Nephron progenitor cell (in vitro differentiated cells): ENCODE results near the gene CHAC1.
"Not testable (repeated sequence)": the region's sequence is repeated elsewhere in the genome, so short reads cannot be mapped to it uniquely, and the experiment has no call there.

Experiments used
- DNase-seq: peaks from one replicate; pipeline ENCODE4 v3.0.0; 2021
- H3K27ac Mint-ChIP-seq: 2 replicates; pipeline ENCODE4 v1.8.0; 2021; ENCODE audit warnings: mild to moderate bottlenecking, moderate library complexity, mixed read lengths
- H3K27me3 Mint-ChIP-seq: 2 replicates; pipeline ENCODE4 v1.8.0; 2021; ENCODE audit warnings: mild to moderate bottlenecking, low read depth, mixed read lengths; ENCODE audit not compliant: poor library complexity
- H3K36me3 Mint-ChIP-seq: 2 replicates; pipeline ENCODE4 v1.8.0; 2021; ENCODE audit warnings: low read depth, mixed read lengths
- H3K4me1 Mint-ChIP-seq: 2 replicates; pipeline ENCODE4 v1.8.0; 2021; ENCODE audit warnings: mixed read lengths
- H3K4me3 Mint-ChIP-seq: 2 replicates; pipeline ENCODE4 v1.8.0; 2021; ENCODE audit warnings: mild to moderate bottlenecking, moderate library complexity, mixed read lengths
- H3K9me3 Mint-ChIP-seq: 2 replicates; pipeline ENCODE4 v1.8.0; 2021; ENCODE audit warnings: mild to moderate bottlenecking, moderate library complexity, mixed read lengths
- TF ChIP-seq, protein P1 (sequence below): fragments of 200-600 bp; sonication (generic); IDR thresholded peaks from 2 replicates; pipeline ENCODE4 v1.5.0; 2021; ENCODE audit warnings: antibody characterized with exemption

The CHAC1 gene

DNA sequence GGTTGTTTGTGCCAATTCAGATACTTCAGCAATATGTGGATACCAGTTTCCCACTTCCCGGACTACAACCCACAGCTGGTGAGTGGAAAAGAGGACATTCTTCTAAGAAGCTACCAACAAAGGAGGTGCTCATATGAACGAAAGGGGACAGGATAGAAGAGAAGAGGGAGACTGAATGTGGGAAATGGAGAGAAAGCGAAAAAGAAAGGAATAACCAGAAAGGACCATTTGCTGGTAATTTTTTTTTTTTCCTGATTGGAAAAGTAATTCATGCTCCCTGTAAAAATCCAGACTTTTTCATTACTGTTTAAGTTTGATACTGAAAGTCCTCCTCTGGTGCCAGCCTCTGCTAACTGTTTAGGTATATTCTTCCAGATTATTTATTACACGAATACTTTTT lies 1.5 kb upstream of the CHAC1 start:
- H3K27me3 Mint-ChIP-seq, result peaks cover 38% of the 10 kb centered on the region
- TF ChIP-seq, protein P1, sequence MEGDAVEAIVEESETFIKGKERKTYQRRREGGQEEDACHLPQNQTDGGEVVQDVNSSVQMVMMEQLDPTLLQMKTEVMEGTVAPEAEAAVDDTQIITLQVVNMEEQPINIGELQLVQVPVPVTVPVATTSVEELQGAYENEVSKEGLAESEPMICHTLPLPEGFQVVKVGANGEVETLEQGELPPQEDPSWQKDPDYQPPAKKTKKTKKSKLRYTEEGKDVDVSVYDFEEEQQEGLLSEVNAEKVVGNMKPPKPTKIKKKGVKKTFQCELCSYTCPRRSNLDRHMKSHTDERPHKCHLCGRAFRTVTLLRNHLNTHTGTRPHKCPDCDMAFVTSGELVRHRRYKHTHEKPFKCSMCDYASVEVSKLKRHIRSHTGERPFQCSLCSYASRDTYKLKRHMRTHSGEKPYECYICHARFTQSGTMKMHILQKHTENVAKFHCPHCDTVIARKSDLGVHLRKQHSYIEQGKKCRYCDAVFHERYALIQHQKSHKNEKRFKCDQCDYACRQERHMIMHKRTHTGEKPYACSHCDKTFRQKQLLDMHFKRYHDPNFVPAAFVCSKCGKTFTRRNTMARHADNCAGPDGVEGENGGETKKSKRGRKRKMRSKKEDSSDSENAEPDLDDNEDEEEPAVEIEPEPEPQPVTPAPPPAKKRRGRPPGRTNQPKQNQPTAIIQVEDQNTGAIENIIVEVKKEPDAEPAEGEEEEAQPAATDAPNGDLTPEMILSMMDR, result no peak

DNA sequence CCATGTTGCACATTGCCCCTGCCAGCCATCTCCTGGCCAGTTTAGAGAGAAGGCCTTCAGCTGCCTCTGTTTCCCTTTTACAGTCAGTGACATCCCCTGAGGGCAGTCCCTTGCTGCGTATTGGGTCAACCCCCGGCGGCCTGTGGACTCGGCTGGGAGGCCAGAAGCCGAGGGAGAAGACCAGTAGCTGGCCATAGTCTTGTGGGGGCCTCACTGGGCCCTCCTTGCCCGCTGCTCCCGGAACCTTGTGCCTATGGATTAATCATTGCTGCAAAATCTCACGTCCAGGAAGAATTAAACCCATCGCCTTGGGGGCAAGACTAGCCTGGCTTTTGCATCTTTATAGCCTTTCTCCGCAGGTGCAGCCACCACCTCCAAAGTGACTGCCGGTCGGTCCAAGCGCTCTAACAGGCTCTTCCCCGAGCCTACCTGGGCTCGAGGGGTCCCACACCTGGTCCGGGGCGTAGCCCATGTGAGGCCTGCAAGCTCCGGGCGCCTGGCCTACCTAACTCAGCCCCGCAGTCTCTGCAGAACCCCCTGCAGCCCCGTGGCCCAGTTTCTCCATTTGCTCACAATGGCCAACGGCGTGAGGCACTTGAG lies 870 bp upstream of the CHAC1 start:
- peaks cover 29% of the 10 kb centered on the region for H3K4me1 Mint-ChIP-seq
- no peak overlapping the region for H3K27ac Mint-ChIP-seq
- peak overlapping the region; percentile 87 for H3K4me3 Mint-ChIP-seq

More for the DNA sequence above, 1.5 kb upstream of the CHAC1 start:
- H3K27ac Mint-ChIP-seq, result no peak overlapping the region
- H3K36me3 Mint-ChIP-seq, result no peaks in the 10 kb centered on the region
- no peaks in the 10 kb centered on the region for H3K9me3 Mint-ChIP-seq
- H3K4me1 Mint-ChIP-seq, result peaks cover 29% of the 10 kb centered on the region
- peak overlapping the region; percentile 70 for H3K4me3 Mint-ChIP-seq
- no peak for DNase-seq

DNA sequence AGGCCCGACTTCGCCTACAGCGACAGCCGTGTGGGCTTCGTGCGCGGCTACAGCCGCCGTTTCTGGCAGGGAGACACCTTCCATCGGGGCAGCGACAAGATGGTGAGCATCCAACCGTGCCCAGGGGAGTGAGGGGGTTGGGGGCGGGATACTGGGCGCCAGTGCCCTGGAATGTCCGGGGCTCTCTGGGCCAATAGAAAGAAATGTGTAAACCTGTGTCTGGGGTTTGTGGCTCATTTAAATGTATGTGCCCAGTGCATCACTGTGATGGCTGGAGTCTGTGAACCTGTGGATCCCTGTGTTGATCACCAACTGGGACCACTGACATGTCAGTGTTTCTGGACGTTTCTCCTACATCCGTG lies 423 bp downstream of the CHAC1 start:
- no peak overlapping the region for H3K27ac Mint-ChIP-seq
- H3K4me1 Mint-ChIP-seq, result peaks cover 39% of the 10 kb centered on the region
- peak; percentile 52 for DNase-seq
- TF ChIP-seq, protein P1, result no peak
- no peaks in the 10 kb centered on the region for H3K36me3 Mint-ChIP-seq
- H3K27me3 Mint-ChIP-seq, result peaks cover 38% of the 10 kb centered on the region
- H3K9me3 Mint-ChIP-seq, result no peaks in the 10 kb centered on the region
- H3K4me3 Mint-ChIP-seq, result peak overlapping the region; percentile 87

More for the DNA sequence above, 870 bp upstream of the CHAC1 start:
- no peaks in the 10 kb centered on the region for H3K36me3 Mint-ChIP-seq
- no peak for DNase-seq
- TF ChIP-seq, protein P1, result no peak
- peaks cover 38% of the 10 kb centered on the region for H3K27me3 Mint-ChIP-seq
- H3K9me3 Mint-ChIP-seq, result no peaks in the 10 kb centered on the region

DNA sequence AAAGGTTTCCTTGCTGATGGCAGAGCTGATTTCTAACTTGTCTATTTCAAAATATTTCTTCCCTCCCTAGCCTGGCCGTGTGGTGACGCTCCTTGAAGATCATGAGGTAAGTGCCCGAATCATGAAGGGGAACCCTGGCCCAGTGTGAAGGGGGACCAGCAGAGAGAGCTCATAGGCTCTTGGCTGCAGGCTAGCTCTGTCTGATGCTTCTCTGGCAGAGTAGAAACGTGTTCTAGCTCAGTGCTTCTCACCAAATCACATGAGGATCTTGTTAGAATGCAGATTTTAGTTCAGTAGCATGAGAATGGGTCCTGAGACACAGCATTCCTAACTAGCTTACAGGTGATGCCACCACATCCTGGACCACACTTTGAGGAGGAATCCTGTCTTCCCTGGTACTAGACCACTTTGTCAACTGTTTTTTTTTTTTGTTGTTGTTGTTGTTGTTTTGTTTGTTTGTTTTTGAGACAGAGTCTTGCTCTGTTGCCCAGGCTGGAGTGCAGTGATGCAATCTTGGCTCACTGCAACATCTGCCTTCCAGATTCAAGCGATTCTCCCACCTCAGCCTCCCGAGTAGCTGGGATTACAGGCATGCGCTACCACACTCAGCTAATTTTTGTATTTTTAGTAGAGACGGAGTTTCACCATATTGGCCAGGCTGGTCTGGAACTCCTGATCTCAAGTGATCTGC lies 1.0 kb downstream of the CHAC1 start:
- H3K9me3 Mint-ChIP-seq, H3K36me3 Mint-ChIP-seq, DNase-seq, H3K27ac Mint-ChIP-seq: not testable (repeated sequence)
- Mint-ChIP-seq H3K4me3 (peak overlapping the region; percentile 87), H3K4me1 (peaks cover 45% of the 10 kb centered on the region), H3K27me3 (peaks cover 35% of the 10 kb centered on the region)

DNA sequence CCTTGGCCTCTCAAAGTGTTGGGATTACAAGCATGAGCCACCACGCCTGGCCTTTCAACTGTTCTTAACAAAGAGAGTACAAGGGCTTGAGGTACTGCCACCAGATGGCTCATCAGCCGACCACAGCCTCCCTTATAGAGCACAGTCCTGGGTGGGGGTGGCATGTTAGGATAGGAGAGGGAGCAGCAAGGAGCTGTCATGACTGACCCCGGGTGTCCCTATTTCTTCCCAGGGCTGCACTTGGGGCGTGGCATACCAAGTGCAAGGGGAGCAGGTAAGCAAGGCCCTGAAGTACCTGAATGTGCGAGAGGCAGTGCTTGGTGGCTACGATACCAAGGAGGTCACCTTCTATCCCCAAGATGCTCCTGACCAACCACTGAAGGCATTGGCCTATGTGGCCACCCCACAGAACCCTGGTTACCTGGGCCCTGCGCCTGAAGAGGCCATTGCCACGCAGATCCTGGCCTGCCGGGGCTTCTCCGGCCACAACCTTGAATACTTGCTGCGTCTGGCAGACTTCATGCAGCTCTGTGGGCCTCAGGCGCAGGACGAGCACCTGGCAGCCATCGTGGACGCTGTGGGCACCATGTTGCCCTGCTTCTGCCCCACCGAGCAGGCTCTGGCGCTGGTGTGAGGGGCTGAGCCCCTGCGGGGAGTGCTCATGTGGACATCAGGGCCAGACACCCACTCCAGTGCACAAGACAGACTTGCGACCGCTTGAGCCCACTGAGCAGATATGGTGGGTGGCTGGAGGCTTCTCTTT lies 2.1 kb downstream of the CHAC1 start:
- DNase-seq, result no peak
- Mint-ChIP-seq H3K27ac (no peak overlapping the region), H3K27me3 (peaks cover 33% of the 10 kb centered on the region), H3K9me3 (no peaks in the 10 kb centered on the region), H3K4me3 (peak overlapping the region; percentile 87), H3K36me3 (no peaks in the 10 kb centered on the region), H3K4me1 (peaks cover 55% of the 10 kb centered on the region)
- TF ChIP-seq, protein P1, result no peak

- H3K36me3 Mint-ChIP-seq, result no peaks in the 10 kb centered on the region
- DNase-seq, result no peak
- peaks cover 33% of the 10 kb centered on the region for H3K27me3 Mint-ChIP-seq
- H3K4me3 Mint-ChIP-seq, result peak overlapping the region; percentile 12
- H3K27ac Mint-ChIP-seq, result no peak overlapping the region
- TF ChIP-seq, protein P1, result no peak
- peaks cover 59% of the 10 kb centered on the region for H3K4me1 Mint-ChIP-seq
- H3K9me3 Mint-ChIP-seq, result no peaks in the 10 kb centered on the region
Observed at GRCh38 chr15:40955930-40956540, 2.8 kb downstream of the CHAC1 start.
